Measurements from ENCODE around the gene GABRA4.

- no peak for TF ChIP-seq CTCF (conservative IDR thresholded peaks at IDR 0.05; ENCODE audit: low read length)
- TF ChIP-seq EZH2phosphoT487 (IDR thresholded peaks at IDR 0.05; ENCODE audit: borderline replicate concordance, low read depth, low read length) = no peak
Measured at GRCh38 chr4:47031011-47031678, 37.8 kb upstream of the GABRA4 start, which contains the start of gene GABRB1.

Data from OCI-LY7 (cell line).